ENCODE measurements around the gene WFDC9.
A peak's percentile ranks its signal among the peaks of the same experiment; 100 is the strongest.
"Not testable (repeated sequence)": the region's sequence is repeated elsewhere in the genome, so short reads cannot be mapped to it uniquely, and the experiment has no call there.

Gene WFDC9

DNA sequence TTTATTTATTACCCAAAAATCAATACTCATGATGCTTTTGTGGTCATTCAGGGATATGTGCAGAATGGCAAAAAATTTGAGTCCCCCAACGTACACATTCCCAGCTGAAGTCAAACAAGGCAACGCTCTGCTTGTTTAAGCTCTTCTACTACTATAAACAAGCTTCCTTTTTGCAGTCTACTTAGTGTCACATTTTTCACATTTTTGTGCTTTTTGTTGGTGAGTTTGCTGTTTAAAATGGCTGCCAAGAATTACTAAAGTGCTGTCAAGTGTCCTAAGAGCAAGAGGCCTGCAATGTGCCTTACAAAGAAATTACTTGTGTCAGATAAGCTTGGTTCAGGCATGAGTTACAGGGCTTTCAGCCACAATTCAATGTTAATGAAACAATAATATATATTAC is 54.1 kb downstream of the WFDC9 start:
- WGBS, 2 donors (ENCODE audit: extremely low coverage in 2 of 2, insufficient read length in 2 of 2, insufficient replicate concordance in 1 of 2): no CpG with 5 or more reads among the region's 2 CpGs
- Histone ChIP-seq H2AK5ac (ENCODE audit: low read depth, low read length) (no peak overlapping the region), H3K18ac (ENCODE audit: low read length) (no peak overlapping the region), H3K14ac (ENCODE audit: low read length) (no peak overlapping the region), H3K4me1 (ENCODE audit: control insufficient read depth in 2 of 2, insufficient read depth in 1 of 2, low read depth in 1 of 2, low read length in 2 of 2) (peaks cover 9 to 14% of the 10 kb centered on the region in 2 donors), H2BK120ac (ENCODE audit: low read depth, low read length) (no peak overlapping the region), H3K9ac (ENCODE audit: low read depth, low read length, poor library complexity) (no peak overlapping the region), H2AFZ (ENCODE audit: low read length) (peak overlapping the region; percentile 49), H4K8ac (ENCODE audit: low read depth, low read length) (no peak overlapping the region), H3K36me3 (replicated peaks in 1 of 2; ENCODE audit: control insufficient read depth in 2 of 2, insufficient read depth in 2 of 2, low read length in 2 of 2) (no peaks in the 10 kb centered on the region), H2BK5ac (ENCODE audit: low read length) (no peak overlapping the region), H3K27ac (replicated peaks; ENCODE audit: low read length) (peak overlapping the region; percentile 70), H2BK12ac (ENCODE audit: low read length) (no peak overlapping the region), H3K23ac (ENCODE audit: low read depth, low read length, poor library complexity) (no peak overlapping the region), H3K4me2 (ENCODE audit: insufficient read depth, low read length, poor library complexity, severe bottlenecking) (no peak overlapping the region), H2BK15ac (ENCODE audit: low read length) (no peak overlapping the region), H3K9me3 (replicated peaks in 1 of 2; ENCODE audit: control insufficient read depth in 2 of 2, insufficient read depth in 1 of 2, low read depth in 1 of 2, low read length in 2 of 2) (no peaks in the 10 kb centered on the region), H3K4me3 (ENCODE audit: low read length in 2 of 2) (no peak overlapping the region), H4K91ac (ENCODE audit: low read depth, low read length, poor library complexity) (no peak overlapping the region), H3K27me3 (ENCODE audit: control insufficient read depth in 3 of 3, insufficient read depth in 3 of 3, low read depth in 1 of 3, low read length in 3 of 3) (no peaks in the 10 kb centered on the region), H3K79me1 (ENCODE audit: low read depth, low read length) (no peaks in the 10 kb centered on the region), H3K4ac (ENCODE audit: low read length) (no peak overlapping the region)
- DNase-seq (ENCODE audit: low spot score): no peak

DNA sequence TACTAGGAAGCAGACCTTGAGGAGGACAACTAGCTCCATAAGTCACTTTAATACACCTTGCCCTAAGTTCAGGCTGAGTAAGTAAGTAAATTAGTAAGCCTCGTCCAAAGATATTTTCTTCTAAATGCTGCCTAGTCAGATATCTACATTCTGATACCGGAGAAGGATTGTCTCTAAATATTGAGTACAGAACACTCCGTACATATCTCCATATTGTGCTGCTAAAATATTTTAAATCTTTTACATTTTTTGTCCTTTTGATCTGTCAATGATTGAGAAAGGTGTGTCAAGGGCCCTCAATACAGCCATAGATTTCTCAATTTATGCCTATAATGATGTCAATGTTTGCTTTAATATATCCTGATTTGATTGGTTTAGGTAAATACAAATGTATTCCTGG is 55.2 kb downstream of the WFDC9 start:
- Histone ChIP-seq H2BK120ac (ENCODE audit: low read depth, low read length) (no peak overlapping the region), H3K36me3 (replicated peaks in 1 of 2; ENCODE audit: control insufficient read depth in 2 of 2, insufficient read depth in 2 of 2, low read length in 2 of 2) (no peaks in the 10 kb centered on the region), H3K4me2 (ENCODE audit: insufficient read depth, low read length, poor library complexity, severe bottlenecking) (no peak overlapping the region), H4K91ac (ENCODE audit: low read depth, low read length, poor library complexity) (no peak overlapping the region), H3K9me3 (replicated peaks in 1 of 2; ENCODE audit: control insufficient read depth in 2 of 2, insufficient read depth in 1 of 2, low read depth in 1 of 2, low read length in 2 of 2) (no peaks in the 10 kb centered on the region), H3K9ac (ENCODE audit: low read depth, low read length, poor library complexity) (no peak overlapping the region), H3K4ac (ENCODE audit: low read length) (no peak overlapping the region), H3K79me1 (ENCODE audit: low read depth, low read length) (no peaks in the 10 kb centered on the region), H3K14ac (ENCODE audit: low read length) (no peak overlapping the region), H3K4me1 (ENCODE audit: control insufficient read depth in 2 of 2, insufficient read depth in 1 of 2, low read depth in 1 of 2, low read length in 2 of 2) (peaks cover 7 to 14% of the 10 kb centered on the region in 2 donors), H3K27me3 (ENCODE audit: control insufficient read depth in 3 of 3, insufficient read depth in 3 of 3, low read depth in 1 of 3, low read length in 3 of 3) (no peaks in the 10 kb centered on the region), H3K4me3 (ENCODE audit: low read length in 2 of 2) (no peak overlapping the region), H4K8ac (ENCODE audit: low read depth, low read length) (no peak overlapping the region), H3K27ac (replicated peaks; ENCODE audit: low read length) (no peak overlapping the region), H2BK12ac (ENCODE audit: low read length) (no peak overlapping the region), H3K23ac (ENCODE audit: low read depth, low read length, poor library complexity) (no peak overlapping the region), H3K18ac (ENCODE audit: low read length) (no peak overlapping the region), H2BK5ac (ENCODE audit: low read length) (no peak overlapping the region), H2AK5ac (ENCODE audit: low read depth, low read length) (no peak overlapping the region), H2AFZ (ENCODE audit: low read length) (no peak overlapping the region), H2BK15ac (ENCODE audit: low read length) (no peak overlapping the region)
- no peak for DNase-seq (ENCODE audit: low spot score)
- no CpG with 5 or more reads among the region's 3 CpGs for WGBS, 2 donors (ENCODE audit: extremely low coverage in 2 of 2, insufficient read length in 2 of 2, insufficient replicate concordance in 1 of 2)

DNA sequence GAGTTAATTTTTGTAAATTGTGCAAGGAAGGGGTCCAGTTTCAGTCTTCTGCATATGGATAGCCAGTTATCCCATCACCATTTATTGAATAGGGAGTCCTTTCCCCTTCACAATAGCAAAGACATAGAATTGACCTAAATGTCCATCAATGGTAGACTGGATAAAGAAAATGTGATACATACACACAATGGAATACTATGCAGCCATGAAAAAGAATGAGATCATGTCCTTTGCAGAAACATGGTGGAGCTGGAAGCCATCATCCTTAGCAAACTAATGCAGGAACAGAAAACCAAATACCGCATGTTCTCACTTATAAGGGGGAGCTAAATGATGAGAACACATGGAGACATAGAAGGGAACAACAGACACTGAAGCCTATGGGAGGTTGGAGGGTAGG is 61.4 kb downstream of the WFDC9 start:
- not testable (repeated sequence) for H3K18ac ChIP-seq (ENCODE audit: low read length)

DNA sequence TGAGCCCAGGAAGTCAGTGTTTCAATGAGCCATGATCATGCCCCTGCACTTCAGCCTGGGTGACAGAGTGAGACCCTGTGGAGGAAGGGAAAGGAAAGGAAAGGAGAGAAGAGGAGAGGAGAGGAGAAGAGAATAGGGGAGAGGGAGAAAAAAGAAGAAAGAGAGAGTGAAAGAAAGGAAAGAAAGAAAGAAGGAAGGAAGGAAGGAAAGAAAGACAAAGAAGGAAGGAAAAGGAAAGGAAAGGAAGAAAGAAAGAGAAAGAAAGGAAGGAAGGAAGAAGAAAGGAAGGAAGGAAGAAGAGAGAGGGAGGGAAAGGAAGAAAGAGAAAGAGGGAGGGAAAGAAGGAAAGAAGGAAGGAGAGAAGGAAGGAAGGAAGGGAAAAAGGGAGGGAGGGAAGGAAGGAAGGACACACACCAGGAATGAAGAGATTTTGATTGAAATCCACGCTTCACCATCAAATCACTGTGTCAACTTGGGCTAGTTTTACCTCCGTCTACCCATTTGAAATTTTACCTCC is 66.3 kb downstream of the WFDC9 start:
- Histone ChIP-seq H3K14ac (ENCODE audit: low read length) (no peak overlapping the region), H3K18ac (ENCODE audit: low read length) (no peak overlapping the region), H3K4ac (ENCODE audit: low read length) (no peak overlapping the region), H3K4me2 (ENCODE audit: insufficient read depth, low read length, poor library complexity, severe bottlenecking) (no peak overlapping the region), H3K4me1 (ENCODE audit: control insufficient read depth in 2 of 2, insufficient read depth in 1 of 2, low read depth in 1 of 2, low read length in 2 of 2) (no peaks in the 10 kb centered on the region), H3K27me3 (ENCODE audit: control insufficient read depth in 3 of 3, insufficient read depth in 3 of 3, low read depth in 1 of 3, low read length in 3 of 3) (no peaks in the 10 kb centered on the region), H3K36me3 (replicated peaks in 1 of 2; ENCODE audit: control insufficient read depth in 2 of 2, insufficient read depth in 2 of 2, low read length in 2 of 2) (no peaks in the 10 kb centered on the region), H2BK120ac (ENCODE audit: low read depth, low read length) (no peak overlapping the region), H3K27ac (replicated peaks; ENCODE audit: low read length) (no peak overlapping the region), H3K79me1 (ENCODE audit: low read depth, low read length) (no peaks in the 10 kb centered on the region), H2BK5ac (ENCODE audit: low read length) (no peak overlapping the region), H4K91ac (ENCODE audit: low read depth, low read length, poor library complexity) (no peak overlapping the region), H2BK15ac (ENCODE audit: low read length) (no peak overlapping the region), H2BK12ac (ENCODE audit: low read length) (no peak overlapping the region), H2AK5ac (ENCODE audit: low read depth, low read length) (no peak overlapping the region), H3K9ac (ENCODE audit: low read depth, low read length, poor library complexity) (no peak overlapping the region), H4K8ac (ENCODE audit: low read depth, low read length) (no peak overlapping the region), H3K4me3 (ENCODE audit: low read length in 2 of 2) (no peak overlapping the region), H2AFZ (ENCODE audit: low read length) (no peak overlapping the region), H3K9me3 (replicated peaks in 1 of 2; ENCODE audit: control insufficient read depth in 2 of 2, insufficient read depth in 1 of 2, low read depth in 1 of 2, low read length in 2 of 2) (no peaks in the 10 kb centered on the region), H3K23ac (ENCODE audit: low read depth, low read length, poor library complexity) (no peak overlapping the region)
- no CpG with 5 or more reads among the region's 2 CpGs for WGBS, 2 donors (ENCODE audit: extremely low coverage in 2 of 2, insufficient read length in 2 of 2, insufficient replicate concordance in 1 of 2)
- no peak for DNase-seq (ENCODE audit: low spot score)

More for the DNA sequence above, 61.4 kb downstream of the WFDC9 start:
- H3K9ac ChIP-seq (ENCODE audit: low read depth, low read length, poor library complexity); H3K4me1 ChIP-seq (ENCODE audit: control insufficient read depth in 2 of 2, insufficient read depth in 1 of 2, low read depth in 1 of 2, low read length in 2 of 2); H2BK5ac ChIP-seq (ENCODE audit: low read length); H3K4me2 ChIP-seq (ENCODE audit: insufficient read depth, low read length, poor library complexity, severe bottlenecking); H2BK12ac ChIP-seq (ENCODE audit: low read length); H3K14ac ChIP-seq (ENCODE audit: low read length); H4K91ac ChIP-seq (ENCODE audit: low read depth, low read length, poor library complexity); H3K27ac ChIP-seq (replicated peaks; ENCODE audit: low read length); H3K4me3 ChIP-seq (ENCODE audit: low read length in 2 of 2); H3K27me3 ChIP-seq (ENCODE audit: control insufficient read depth in 3 of 3, insufficient read depth in 3 of 3, low read depth in 1 of 3, low read length in 3 of 3); DNase-seq (ENCODE audit: low spot score); H3K79me1 ChIP-seq (ENCODE audit: low read depth, low read length); H3K36me3 ChIP-seq (replicated peaks in 1 of 2; ENCODE audit: control insufficient read depth in 2 of 2, insufficient read depth in 2 of 2, low read length in 2 of 2); H3K9me3 ChIP-seq (replicated peaks in 1 of 2; ENCODE audit: control insufficient read depth in 2 of 2, insufficient read depth in 1 of 2, low read depth in 1 of 2, low read length in 2 of 2); H2AFZ ChIP-seq (ENCODE audit: low read length); H3K4ac ChIP-seq (ENCODE audit: low read length); H2AK5ac ChIP-seq (ENCODE audit: low read depth, low read length); H2BK15ac ChIP-seq (ENCODE audit: low read length); H2BK120ac ChIP-seq (ENCODE audit: low read depth, low read length); H3K23ac ChIP-seq (ENCODE audit: low read depth, low read length, poor library complexity); H4K8ac ChIP-seq (ENCODE audit: low read depth, low read length): not testable (repeated sequence)
- no CpG with 5 or more reads among the region's 1 CpG for WGBS, 2 donors (ENCODE audit: extremely low coverage in 2 of 2, insufficient read length in 2 of 2, insufficient replicate concordance in 1 of 2)
